HG03469 (cell line): ENCODE data around the gene CHI3L2.

Source experiments
- ATAC-seq: cut with Tn5 transposase; IDR thresholded peaks from one replicate; pipeline ENCODE4 v1.9.1; 2021; ENCODE audit warnings: mild to moderate bottlenecking, moderate library complexity, moderate number of reproducible peaks; ENCODE audit not compliant: unreplicated experiment

The CHI3L2 gene

DNA sequence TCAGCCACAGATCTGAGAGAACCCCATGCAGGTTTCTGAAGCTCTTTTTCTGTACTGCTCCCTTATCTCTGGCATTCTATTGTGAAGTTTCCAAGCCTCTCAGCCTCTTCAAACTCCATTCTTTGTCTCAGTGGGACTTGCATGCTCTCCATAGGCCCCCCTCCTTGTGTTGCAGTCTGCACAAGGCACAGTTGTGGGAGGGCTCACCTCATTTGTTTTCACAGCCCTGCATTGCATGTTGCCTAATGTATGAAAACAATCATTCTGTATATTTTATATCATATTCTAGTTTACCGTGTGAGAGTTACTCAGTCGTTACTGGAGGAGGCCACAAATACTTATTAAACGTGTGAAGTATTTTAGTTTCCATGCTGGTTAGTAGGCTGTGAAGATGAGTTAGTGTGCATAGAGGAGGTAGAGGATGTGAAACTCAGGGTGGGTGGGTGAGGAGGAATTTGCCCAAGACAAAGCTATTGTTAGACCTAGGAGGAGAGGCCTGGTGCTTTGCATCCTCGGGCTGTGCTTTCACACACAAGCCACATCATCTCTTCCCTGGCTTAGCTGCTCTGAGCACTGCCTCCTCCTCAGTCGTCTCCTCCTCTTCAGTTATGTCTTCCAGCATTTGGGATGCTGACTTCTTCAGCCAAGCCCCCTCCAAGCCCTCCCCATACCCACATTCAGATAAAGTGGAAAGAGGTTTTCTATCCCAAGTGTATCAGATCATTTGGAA lies 7.8 kb upstream of the CHI3L2 start:
- peak; percentile 21 for ATAC-seq

DNA sequence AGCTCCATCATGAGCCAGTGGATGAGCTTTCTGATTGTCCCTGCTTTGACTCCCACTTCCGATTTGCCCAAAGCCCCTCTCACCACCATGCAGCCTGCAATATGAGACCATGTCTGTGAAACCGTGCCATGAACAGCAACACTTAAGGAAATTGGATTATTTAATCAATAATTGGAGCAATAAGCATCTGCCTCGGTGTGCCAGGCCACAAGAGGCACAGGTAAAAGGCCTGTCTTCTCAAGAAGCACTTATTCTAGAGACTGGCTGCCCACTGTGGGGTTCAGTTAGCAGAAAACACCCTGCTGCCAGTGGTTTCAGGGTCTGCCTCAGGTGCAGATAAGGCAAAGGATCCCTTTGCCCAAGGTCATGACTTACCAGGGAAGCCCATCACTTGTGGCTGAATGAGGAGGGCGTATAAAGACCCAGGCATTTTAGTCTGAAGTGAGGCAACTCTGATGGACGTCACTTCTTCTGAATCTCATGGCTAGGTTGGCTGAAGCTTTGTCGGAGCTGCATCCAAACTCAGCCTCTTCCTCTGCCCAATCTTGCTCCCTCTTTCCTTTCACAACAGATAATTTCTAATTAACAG lies 7.1 kb upstream of the CHI3L2 start:
- ATAC-seq, result no peak

- ATAC-seq, result no peak
Measured at GRCh38 chr1:111221276-111221632, 6.3 kb upstream of the CHI3L2 start.

DNA sequence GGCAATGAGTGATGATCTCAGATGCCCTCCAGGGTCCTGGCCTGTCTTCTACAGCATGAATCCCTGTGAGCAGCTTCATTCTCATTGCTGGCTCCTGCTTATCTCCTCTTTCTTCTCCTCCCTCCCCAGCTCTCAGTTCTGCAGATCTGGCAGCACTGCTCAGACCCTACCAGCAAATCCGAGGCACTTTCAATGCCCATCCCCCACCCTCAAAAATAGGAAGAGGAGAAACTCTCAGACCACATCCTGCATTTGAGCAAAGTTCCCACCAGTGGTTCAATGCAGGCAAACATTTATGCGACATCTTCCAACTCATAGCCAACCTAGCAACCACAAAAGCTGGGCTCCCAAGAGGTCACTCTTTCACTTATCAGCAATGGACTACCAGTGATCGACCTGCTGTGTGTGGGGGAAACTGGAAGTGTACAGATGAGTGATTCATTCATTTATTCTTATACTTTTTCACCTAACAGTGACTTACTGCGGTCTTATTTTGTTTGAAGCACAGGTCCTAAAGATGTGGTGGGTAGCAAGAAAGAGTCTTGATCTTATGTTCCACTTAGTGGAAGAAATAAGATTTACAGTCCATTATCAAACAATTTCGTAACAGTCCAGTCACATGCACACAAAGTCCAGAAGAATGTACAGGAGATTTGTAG lies 5.8 kb upstream of the CHI3L2 start:
- ATAC-seq, result peak; percentile 36

DNA sequence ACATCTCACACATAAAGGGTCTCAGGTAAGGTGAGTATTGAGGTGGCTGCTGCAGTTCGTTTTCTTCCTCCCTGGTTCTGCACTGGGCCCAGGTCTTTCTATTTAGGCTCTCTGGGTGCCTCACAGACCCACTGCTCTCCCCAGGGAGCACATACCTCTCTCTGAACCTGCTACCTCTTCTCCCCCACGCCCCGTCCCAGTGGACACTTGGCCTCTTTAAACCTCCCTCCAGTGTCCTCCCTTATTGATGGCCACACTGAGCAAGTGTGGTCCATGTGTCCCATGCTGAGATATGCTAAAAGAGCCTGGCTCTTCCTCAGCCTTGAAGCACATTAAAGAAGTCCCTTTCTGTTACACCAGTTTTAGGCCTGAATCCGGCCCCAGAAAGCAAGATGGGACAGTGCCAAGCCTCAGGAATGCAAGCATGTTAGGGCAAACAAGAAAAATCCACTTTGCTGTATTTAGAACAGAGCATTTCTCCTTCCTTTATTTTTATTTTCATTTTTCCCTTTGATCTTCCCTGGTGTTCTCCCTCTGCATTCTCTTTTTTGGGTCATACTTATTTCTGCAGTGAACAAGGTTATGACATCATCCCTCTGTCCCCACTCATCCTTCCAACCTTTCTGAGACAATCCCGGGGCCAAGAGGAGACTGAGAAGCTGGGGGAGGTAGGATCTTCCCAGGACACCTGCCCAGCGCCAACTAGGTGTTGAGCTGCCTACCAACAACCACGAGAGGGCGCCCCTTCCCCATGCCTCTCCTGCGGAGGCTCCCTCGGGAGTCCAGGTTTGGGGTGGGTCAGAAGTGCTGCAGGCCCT lies 5.0 kb upstream of the CHI3L2 start:
- no peak for ATAC-seq

DNA sequence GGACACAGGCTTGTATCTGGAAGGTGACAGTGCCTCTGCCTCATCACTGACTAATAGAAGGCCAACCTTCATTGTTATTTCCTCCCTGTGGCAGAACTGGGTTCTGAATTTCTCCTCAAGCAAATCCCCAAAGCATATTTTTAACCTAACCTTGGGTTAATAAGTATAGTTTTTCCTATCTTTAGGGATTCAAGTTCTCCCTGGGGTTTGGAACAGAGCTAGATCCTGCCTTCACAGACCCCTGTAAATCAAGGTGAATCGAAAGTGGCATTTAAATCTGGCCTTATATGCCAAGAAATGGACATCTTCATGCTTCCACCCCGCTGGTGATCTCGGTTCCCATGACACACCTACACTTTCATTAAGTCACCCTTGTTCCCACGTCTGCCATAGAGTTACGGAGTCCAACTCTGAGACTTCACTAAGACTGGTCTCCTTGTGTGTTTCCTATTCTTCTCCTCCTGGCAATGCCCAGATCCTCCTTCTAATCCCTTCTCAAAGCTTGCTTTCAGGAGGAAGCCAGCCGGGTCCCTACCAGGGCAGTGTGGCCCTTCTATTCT lies 4.3 kb upstream of the CHI3L2 start:
- ATAC-seq, result no peak

GRCh38 chr1:111225091-111225490 lies 2.4 kb upstream of the CHI3L2 start:
- ATAC-seq, result no peak

DNA sequence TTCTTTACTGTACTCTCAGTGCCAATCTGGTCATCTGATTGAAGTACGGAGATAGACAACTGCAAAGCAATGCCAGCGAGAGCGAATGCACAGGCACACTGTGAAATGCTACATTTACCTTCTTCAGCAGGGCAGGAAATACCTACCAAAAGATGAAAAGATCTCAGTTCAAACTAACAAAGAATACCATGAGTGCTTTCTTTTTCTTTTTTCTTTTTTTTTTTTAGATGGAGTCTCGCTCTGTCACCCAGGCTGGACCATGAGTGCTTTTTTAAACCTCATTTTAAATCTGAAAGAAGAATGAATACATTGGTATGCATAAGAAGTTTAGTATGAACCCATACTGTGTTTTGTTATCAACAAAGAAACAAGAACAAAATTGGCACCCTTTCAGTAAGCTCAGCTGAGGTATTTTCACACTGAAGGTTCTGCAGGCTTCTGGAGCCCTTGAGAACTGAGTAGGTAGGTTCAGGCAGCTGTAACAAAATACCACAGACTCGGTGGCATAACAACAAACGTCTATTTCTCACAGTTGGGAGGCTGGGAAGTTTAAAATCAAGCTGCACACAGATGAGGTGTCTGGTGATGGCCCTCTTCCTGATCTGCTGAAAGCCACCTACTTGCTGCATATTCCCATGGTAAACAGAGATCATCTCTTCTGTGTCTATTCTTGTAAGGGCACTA lies 1.7 kb upstream of the CHI3L2 start:
- ATAC-seq, result no peak

GRCh38 chr1:111227851-111228747 lies 586 bp downstream of the CHI3L2 start:
- no peak for ATAC-seq

DNA sequence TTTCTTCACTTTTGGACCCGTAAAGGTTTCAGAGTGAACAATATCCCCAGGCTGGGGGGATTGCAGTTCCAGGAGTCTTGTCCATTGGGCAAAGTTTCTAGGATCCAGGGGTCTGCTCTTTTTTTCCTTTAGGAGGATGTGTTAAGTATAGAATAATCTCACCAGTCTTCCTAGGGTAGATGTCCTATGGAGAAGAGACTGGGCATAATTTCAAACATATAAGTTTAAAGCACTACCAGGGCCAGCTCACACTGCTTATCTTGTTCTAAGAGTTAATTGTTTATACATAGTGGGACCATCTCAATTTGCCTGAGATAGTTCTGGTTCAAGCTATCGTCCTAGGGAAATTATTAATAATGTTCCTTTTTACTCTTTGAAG lies 1.2 kb downstream of the CHI3L2 start:
- no peak for ATAC-seq

GRCh38 chr1:111232134-111232533 lies 4.6 kb downstream of the CHI3L2 start:
- no peak for ATAC-seq

DNA sequence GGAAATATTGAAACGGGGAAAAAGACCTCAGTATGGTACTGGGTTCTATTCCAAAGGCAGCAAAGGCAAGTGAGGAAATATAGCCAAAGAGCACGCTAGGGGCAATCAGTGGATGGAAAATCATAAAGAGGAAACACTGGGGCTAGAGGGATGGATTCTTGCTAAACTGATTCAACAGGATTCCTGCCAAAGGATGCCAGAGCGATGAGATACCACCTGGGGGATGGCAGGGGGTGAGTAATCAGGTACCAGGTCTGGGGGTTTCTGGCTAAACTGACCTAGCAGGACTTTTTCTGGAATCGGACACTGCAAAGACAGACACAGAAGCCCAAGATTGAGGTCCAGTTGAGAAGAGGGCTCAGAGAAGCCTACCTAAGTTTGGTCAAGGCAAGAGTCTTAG lies 6.7 kb downstream of the CHI3L2 start:
- ATAC-seq, result no peak

DNA sequence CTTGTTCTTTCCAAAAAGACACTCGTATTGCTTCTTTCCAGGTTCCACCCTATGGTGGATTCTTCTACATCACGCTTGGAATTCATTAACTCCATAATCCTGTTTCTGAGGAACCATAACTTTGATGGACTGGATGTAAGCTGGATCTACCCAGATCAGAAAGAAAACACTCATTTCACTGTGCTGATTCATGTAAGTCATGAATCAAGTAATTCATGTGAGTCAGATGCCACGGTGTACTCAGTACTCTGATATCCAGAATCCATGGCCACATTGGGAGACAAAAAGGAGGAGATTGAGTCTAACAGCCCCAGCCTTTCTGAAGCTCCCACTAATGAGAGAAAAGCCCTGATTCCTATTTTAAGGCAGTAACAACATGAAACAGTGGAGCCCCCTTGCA lies 7.4 kb downstream of the CHI3L2 start:
- no peak for ATAC-seq

DNA sequence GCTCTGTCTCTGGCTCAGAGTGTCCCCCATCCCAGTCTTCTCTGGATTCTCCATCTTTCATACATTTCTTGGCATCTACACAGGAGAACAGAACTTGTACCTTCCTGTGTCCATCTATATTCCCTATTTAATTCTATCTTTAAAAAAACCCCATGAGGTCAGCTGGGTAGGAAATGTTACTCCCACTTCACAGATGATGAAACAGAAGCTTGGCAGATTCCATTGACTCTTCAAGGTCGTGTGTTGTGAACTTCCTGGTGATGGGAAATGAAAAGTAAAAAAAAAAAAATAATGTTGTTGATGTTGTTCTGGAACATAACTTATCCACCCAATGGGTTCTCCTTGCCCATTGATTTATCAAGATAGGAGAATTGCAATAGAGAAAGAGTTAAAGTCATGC lies 8.9 kb downstream of the CHI3L2 start:
- ATAC-seq, result no peak

DNA sequence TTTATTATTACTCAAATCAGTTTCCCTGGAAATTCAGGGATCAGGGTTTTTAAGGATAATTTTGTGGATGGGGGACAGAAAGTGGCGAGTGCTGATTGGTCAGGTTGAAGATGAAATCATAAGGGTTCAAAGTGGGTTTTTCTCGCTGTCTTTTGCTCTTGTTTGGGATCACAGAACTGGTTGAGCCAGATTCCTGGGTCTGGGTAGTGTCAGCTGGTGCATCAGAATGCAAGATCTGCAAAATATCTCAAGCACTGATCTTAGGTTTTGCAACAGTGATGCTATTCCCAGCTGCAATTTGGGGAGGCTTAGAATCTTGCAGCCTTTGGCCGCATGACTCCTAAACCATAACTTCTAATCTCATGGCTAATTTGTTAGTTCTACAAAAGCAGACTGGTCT lies 9.3 kb downstream of the CHI3L2 start:
- ATAC-seq, result no peak

DNA sequence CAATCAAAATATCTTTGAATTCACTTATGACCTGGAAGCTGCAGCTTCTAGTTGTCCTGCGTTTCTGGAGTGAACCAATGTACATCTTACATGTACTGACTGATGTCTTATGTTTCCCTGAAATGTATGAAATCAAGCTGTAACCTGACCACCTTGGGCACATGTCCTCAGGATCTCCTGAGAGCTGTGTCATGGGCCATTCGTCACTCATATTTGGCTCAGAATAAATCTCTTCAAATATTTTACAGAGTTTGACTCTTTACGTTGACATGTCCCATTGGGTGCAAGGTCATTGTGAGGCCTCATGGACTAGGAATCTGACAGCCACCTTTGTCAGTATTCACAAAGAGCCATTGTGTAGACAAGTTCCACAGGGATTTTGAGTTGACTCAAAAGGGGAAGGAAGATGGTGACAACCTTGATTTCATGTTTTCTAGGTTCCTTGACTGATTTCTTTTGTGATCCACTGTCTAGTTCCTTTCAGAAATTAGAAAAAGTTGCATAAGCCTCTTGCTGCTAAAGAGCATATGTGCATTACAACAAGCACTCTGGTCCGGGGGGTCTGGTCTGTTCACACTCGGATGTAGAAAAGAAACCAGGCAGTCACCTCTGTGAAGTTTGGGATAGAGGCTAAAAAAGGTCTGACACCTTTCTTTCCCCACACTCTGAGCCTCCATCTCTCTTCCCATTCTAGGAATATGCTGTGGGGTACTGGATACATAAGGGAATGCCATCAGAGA lies 10.7 kb downstream of the CHI3L2 start:
- ATAC-seq, result no peak

DNA sequence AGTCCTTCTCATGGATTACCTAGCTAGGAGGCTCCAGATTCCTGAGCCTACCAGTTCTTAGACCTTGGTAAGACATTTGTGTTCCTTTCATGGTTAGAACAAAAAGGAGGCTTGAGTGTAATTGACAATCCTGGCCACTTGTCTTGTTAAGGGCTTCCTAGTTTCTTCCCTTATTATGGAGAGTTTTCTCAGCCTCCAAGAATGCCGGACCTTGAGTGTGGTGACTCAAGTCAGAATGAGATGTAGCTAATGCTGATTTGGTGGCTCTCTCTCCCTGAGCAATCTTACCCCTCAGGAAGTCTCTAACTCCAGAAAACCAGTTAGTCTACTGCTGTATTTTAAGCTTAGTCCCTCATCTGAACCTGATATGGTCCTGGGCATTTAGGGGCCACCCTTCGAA lies 14.3 kb downstream of the CHI3L2 start:
- no peak for ATAC-seq

DNA sequence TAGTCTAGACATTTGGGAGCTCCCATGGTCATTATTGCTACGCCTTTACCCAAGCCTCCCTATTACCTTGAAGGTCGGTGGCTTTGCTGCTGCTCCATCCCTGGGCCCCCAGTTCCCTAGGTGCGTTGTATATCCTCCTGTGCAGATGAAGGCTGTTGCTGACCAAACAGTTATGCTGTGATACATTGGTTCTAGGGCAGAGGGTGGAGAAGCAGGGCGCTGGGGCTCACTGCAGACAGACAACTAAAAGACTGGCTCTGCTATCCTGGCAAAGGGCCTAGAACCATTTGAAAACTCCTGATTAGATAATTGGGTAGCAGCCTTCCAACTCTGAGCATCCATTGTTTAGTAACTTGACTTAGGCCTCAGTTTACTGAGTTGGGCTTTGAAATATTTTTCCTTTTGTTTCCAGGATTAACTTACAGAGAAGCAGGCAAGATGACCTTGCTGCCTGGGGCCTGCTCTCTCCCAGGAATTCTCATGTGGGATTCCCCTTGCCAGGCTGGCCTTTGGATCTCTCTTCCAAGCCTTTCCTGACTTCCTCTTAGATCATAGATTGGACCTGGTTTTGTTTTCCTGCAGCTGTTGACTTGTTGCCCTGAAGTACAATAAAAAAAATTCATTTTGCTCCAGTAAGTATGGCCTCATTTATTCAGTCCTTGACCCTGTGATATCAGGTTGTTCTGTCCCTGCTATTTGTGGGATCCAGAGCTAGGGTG lies 15.5 kb downstream of the CHI3L2 start:
- ATAC-seq, result no peak
